H1 (cell line): ENCODE measurements around the gene DHFR2. TPM values are rescaled to one million over a fixed set of nuclear protein-coding genes. Genes with fewer than 3 reads are reported as not detected.

Experiments
- CTCF ChIA-PET: fragments of 300-600 bp; sonication (Branson Sonifier 250); formaldehyde crosslinking; loops from one replicate; lab custom pipeline; 2021; ENCODE audit not compliant: partially characterized antibody; lab: Charles Lee
- POLR2A ChIA-PET: fragments of 300-600 bp; sonication (Branson Sonifier 250); formaldehyde crosslinking; loops from one replicate; lab custom pipeline; 2021; ENCODE audit warnings: inconsistent platforms; ENCODE audit not compliant: partially characterized antibody; lab: Charles Lee
- DNase-seq, 2 experiments: peaks; one replicate each; pipeline versions ENCODE4 v3.0.0 to v3.0.0-alpha.2; 2010 to 2022; ENCODE audit warnings: low spot score in 2 of 2, low read depth in 1 of 2, mixed read lengths in 1 of 2
- FAIRE-seq: peaks from 2 replicates; lab custom pipeline; 2011; peaks lifted over from hg19 to GRCh38; lab: Jason Lieb, UNC
- H2AFZ ChIP-seq: 2 replicates; pipeline ENCODE4 v1.8.1; 2012; ENCODE audit warnings: low read length, inconsistent platforms
- H2AK5ac ChIP-seq: 2 replicates; pipeline ENCODE4 v1.6.1; 2013; ENCODE audit warnings: low read depth, low read length
- H2BK120ac ChIP-seq: replicated peaks from 2 replicates; pipeline ENCODE3; 2013; ENCODE audit warnings: low read depth, low read length, inconsistent platforms
- H2BK12ac ChIP-seq: 2 replicates; pipeline ENCODE4 v1.6.1; 2013; ENCODE audit warnings: low read depth, low read length
- H2BK15ac ChIP-seq: 2 replicates; pipeline ENCODE4 v1.6.1; 2013; ENCODE audit warnings: low read length
- H2BK20ac ChIP-seq: 2 replicates; pipeline ENCODE4 v1.6.1; 2013; ENCODE audit warnings: low read length
- H2BK5ac ChIP-seq: 2 replicates; pipeline ENCODE4 v1.6.1; 2013; ENCODE audit warnings: low read depth, low read length
- H3K14ac ChIP-seq: 2 replicates; pipeline ENCODE4 v1.6.1; 2013; ENCODE audit warnings: inconsistent platforms; ENCODE audit not compliant: insufficient read length
- H3K18ac ChIP-seq: 2 replicates; pipeline ENCODE4 v1.6.1; 2013; ENCODE audit warnings: low read length; ENCODE audit errors: extremely low read depth
- H3K23ac ChIP-seq: 2 replicates; pipeline ENCODE4 v1.6.1; 2013; ENCODE audit warnings: inconsistent platforms; ENCODE audit not compliant: insufficient read length
- H3K23me2 ChIP-seq: 2 replicates; pipeline ENCODE4 v1.6.1; 2013; ENCODE audit warnings: low read depth, low read length
- H3K27ac ChIP-seq: 2 replicates; pipeline ENCODE4 v1.6.1; 2011; ENCODE audit warnings: low read depth, low read length, inconsistent platforms
- H3K27me3 ChIP-seq, 4 experiments: replicated peaks in 1 of 4; 1 replicate in 1 of 4; 2 replicates in 3 of 4; pipeline versions ENCODE4 v1.6.1 to v1.8.1; 2011 to 2013; ENCODE audit warnings: low read length in 3 of 4, mild to moderate bottlenecking in 3 of 4, inconsistent platforms in 2 of 4, mixed read lengths in 2 of 4, moderate library complexity in 1 of 4; ENCODE audit not compliant: control insufficient read depth in 3 of 4, insufficient read depth in 3 of 4; ENCODE audit errors: extremely low read depth in 1 of 4
- H3K36me3 ChIP-seq, 4 experiments: 2 replicates each; pipeline versions ENCODE4 v1.6.1 to v1.8.1; 2011 to 2013; ENCODE audit warnings: mild to moderate bottlenecking in 4 of 4, low read length in 3 of 4, moderate library complexity in 2 of 4, control low read depth in 1 of 4, inconsistent platforms in 1 of 4; ENCODE audit not compliant: insufficient read depth in 4 of 4, control insufficient read depth in 2 of 4
- H3K4ac ChIP-seq: replicated peaks from 2 replicates; pipeline ENCODE3; 2013; ENCODE audit warnings: low read length, low read depth, mixed read lengths, inconsistent platforms; ENCODE audit not compliant: insufficient read length
- H3K4me1 ChIP-seq, 4 experiments: replicated peaks in 1 of 4; 1 replicate in 1 of 4; 2 replicates in 3 of 4; pipeline versions ENCODE4 v1.6.1 to v1.8.1; 2011 to 2013; ENCODE audit warnings: low read length in 3 of 4, inconsistent platforms in 2 of 4, mixed read lengths in 1 of 4; ENCODE audit not compliant: insufficient read depth in 4 of 4, control insufficient read depth in 3 of 4
- H3K4me2 ChIP-seq, 2 experiments: 2 replicates each; pipeline versions ENCODE4 v1.6.1 to v1.8.1; 2011 to 2013; ENCODE audit warnings: low read depth in 2 of 2, low read length in 2 of 2, control low read depth in 1 of 2, inconsistent platforms in 1 of 2, mild to moderate bottlenecking in 1 of 2; ENCODE audit not compliant: insufficient read depth in 1 of 2
- H3K4me3 ChIP-seq, 4 experiments: fragments of 200-600, 300-600 bp in 1 of 4; sonication (generic), shearing (Covaris generic), sonication (Bioruptor Twin) in 1 of 4; 2 replicates each; pipeline versions ENCODE4 v1.5.1 to v1.8.1; 2011 to 2016; ENCODE audit warnings: low read length in 4 of 4, low read depth in 3 of 4, control low read depth in 2 of 4, inconsistent platforms in 2 of 4, mild to moderate bottlenecking in 2 of 4, mixed read lengths in 1 of 4, moderate library complexity in 1 of 4; ENCODE audit not compliant: insufficient read depth in 2 of 4; ENCODE audit errors: extremely low read depth in 1 of 4
- H3K56ac ChIP-seq: replicated peaks from 2 replicates; pipeline ENCODE3; 2013; ENCODE audit warnings: low read depth, mild to moderate bottlenecking, mixed read lengths, low read length, inconsistent platforms; ENCODE audit not compliant: insufficient read length
- H3K79me1 ChIP-seq: 2 replicates; pipeline ENCODE4 v1.6.1; 2013; ENCODE audit warnings: low read depth, low read length, control low read depth
- H3K79me2 ChIP-seq, 2 experiments: 2 replicates each; pipeline versions ENCODE4 v1.6.1 to v1.8.1; 2012 to 2013; ENCODE audit warnings: low read length in 2 of 2, mild to moderate bottlenecking in 2 of 2, inconsistent platforms in 1 of 2; ENCODE audit not compliant: insufficient read depth in 2 of 2, control insufficient read depth in 1 of 2
- H3K9ac ChIP-seq, 4 experiments: replicated peaks in 1 of 4; 1 replicate in 1 of 4; 2 replicates in 3 of 4; pipeline versions ENCODE4 v1.6.1 to v1.8.1; 2011 to 2013; ENCODE audit warnings: low read depth in 3 of 4, low read length in 3 of 4, control low read depth in 2 of 4, mild to moderate bottlenecking in 2 of 4, moderate library complexity in 2 of 4, inconsistent platforms in 1 of 4; ENCODE audit errors: extremely low read depth in 1 of 4
- H3K9me3 ChIP-seq, 2 experiments: 2 replicates each; pipeline versions ENCODE4 v1.6.1 to v1.8.1; 2012 to 2013; ENCODE audit warnings: mild to moderate bottlenecking in 2 of 2, moderate library complexity in 2 of 2, control low read depth in 1 of 2, inconsistent platforms in 1 of 2, low read depth in 1 of 2, low read length in 1 of 2, mixed read lengths in 1 of 2; ENCODE audit not compliant: insufficient read depth in 2 of 2
- H4K20me1 ChIP-seq, 2 experiments: replicated peaks in 1 of 2; 2 replicates each; pipeline versions ENCODE3 to v1.8.1; 2011 to 2013; ENCODE audit warnings: inconsistent platforms in 2 of 2, low read length in 2 of 2, mild to moderate bottlenecking in 1 of 2; ENCODE audit not compliant: insufficient read depth in 2 of 2, control insufficient read depth in 1 of 2
- H4K5ac ChIP-seq: 2 replicates; pipeline ENCODE4 v1.6.1; 2013; ENCODE audit warnings: low read length, low read depth, mixed read lengths, inconsistent platforms; ENCODE audit not compliant: insufficient read length
- H4K8ac ChIP-seq: 2 replicates; pipeline ENCODE4 v1.8.0; 2013; ENCODE audit warnings: mild to moderate bottlenecking, moderate library complexity, low read length, inconsistent platforms; ENCODE audit not compliant: insufficient read depth; ENCODE audit errors: extremely low read depth
- H4K91ac ChIP-seq: replicated peaks from 2 replicates; pipeline ENCODE3; 2013; ENCODE audit warnings: low read length, mixed read lengths, inconsistent platforms; ENCODE audit not compliant: insufficient read length
- CTBP2 ChIP-seq: IDR thresholded peaks from 2 replicates; pipeline ENCODE4 v1.7.0; 2011; ENCODE audit warnings: borderline replicate concordance, mild to moderate bottlenecking, moderate library complexity, mixed read lengths, low read length; ENCODE audit not compliant: insufficient read depth, insufficient read length
- NANOG ChIP-seq: IDR thresholded peaks from 2 replicates; pipeline ENCODE4 v1.6.1; 2011; ENCODE audit warnings: low read length, low read depth, mild to moderate bottlenecking, inconsistent platforms; ENCODE audit not compliant: insufficient read depth, poor library complexity, severe bottlenecking
- SIRT6 ChIP-seq: IDR thresholded peaks from one replicate; pipeline ENCODE4 v1.7.1; 2012; ENCODE audit warnings: low read length, inconsistent platforms
- SUZ12 ChIP-seq: fragments of 200-600 bp; sonication (generic); IDR thresholded peaks from 2 replicates; pipeline ENCODE4 v1.6.1; 2012; ENCODE audit warnings: mild to moderate bottlenecking, inconsistent platforms, low read length, moderate library complexity, mixed read lengths
- TBP ChIP-seq: IDR thresholded peaks from 2 replicates; pipeline ENCODE4 v1.6.1; 2011; ENCODE audit warnings: low read depth, low read length, improper control_type of control experiment
- WGBS, 2 experiments: shearing (Covaris generic) in 1 of 2; methylation state at CpG; one replicate each; pipeline versions ENCODE4 v1.1.6 to v1.1.7; 2013 to 2015; ENCODE audit warnings: low lambda C conversion rate in 2 of 2, mixed read lengths in 2 of 2, inconsistent platforms in 1 of 2, low coverage in 1 of 2, missing lambda C conversion rate in 1 of 2; ENCODE audit not compliant: insufficient replicate concordance in 2 of 2, insufficient coverage in 1 of 2, insufficient read length in 1 of 2; ENCODE audit errors: extremely low coverage in 1 of 2, missing lambda C conversion rate in 1 of 2; 5-methylcytosine and 5-hydroxymethylcytosine counted together
- polyA plus RNA-seq, 7 experiments: library from polyadenylated mRNA; depleted of rRNA in 3 of 7; stranded (reverse) in 5 of 7; unstranded in 2 of 7; fragments of >200 nt in 5 of 7; fragments of 200-250 nt in 2 of 7; gene quantifications; 1 replicate in 5 of 7; 2 replicates in 1 of 7; 4 replicates in 1 of 7; pipeline versions ENCODE4 v1.2.1 to v1.2.3, GENCODE V29; 2011 to 2013; ENCODE audit warnings: missing spikeins in 2 of 7, mixed read lengths in 2 of 7
- total RNA-seq: library from RNA; stranded (reverse); fragmentation: NEBNext Ultra II Directional; extraction: Animal tissue kit (Norgen Biotek cat#: 25700); gene quantifications from 2 replicates; pipeline ENCODE4 v1.2.1, GENCODE V29; 2021
- TF ChIP-seq, protein P1 (sequence below): IDR thresholded peaks from 2 replicates; pipeline ENCODE4 v1.6.1; 2012; ENCODE audit warnings: inconsistent platforms
- TF ChIP-seq, protein P2 (sequence below): IDR thresholded peaks from 2 replicates; pipeline ENCODE4 v1.6.1; 2011; ENCODE audit warnings: low read length, improper control_type of control experiment

Gene DHFR2
- total and polyA plus RNA-seq, 2 of the 8 experiments (the other 6 are each of a cell fraction or from before 2014, with no cell fraction given): 0.59 to 2.6 TPM

DNA sequence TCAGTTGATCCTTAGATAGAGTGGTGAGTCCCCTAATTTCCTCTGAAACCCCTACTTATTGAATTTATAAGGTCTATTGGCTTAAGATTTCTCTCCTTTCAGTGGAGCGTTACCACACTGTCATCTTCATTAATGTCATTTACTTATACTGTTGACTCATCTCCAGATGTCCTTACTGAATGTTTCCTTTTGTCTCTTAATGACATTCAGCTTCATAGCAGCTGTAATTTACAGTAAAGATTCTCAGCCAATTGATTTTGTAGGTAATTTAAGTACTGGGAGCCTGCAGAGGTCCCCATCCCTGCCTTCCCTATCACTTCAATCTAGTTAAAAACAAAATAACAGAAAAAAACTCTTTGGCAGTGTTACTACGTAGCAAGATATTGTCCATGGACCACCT, 53.1 kb downstream of the DHFR2 start:
- no peak overlapping the region for H2BK15ac ChIP-seq
- no peak overlapping the region for H3K4ac ChIP-seq
- no peak overlapping the region for H3K23ac ChIP-seq
- H3K27me3 ChIP-seq: no peaks in the 10 kb centered on the region
- no peak overlapping the region for H4K91ac ChIP-seq
- no peaks in the 10 kb centered on the region for H3K79me2 ChIP-seq
- H3K18ac ChIP-seq: no peak overlapping the region
- no peak overlapping the region for H2BK20ac ChIP-seq
- TF ChIP-seq SUZ12 (no peak), NANOG (no peak), TBP (no peak), SIRT6 (no peak), CTBP2 (no peak)
- TF ChIP-seq, protein P1, sequence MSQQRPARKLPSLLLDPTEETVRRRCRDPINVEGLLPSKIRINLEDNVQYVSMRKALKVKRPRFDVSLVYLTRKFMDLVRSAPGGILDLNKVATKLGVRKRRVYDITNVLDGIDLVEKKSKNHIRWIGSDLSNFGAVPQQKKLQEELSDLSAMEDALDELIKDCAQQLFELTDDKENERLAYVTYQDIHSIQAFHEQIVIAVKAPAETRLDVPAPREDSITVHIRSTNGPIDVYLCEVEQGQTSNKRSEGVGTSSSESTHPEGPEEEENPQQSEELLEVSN: no peak
- TF ChIP-seq, protein P2, sequence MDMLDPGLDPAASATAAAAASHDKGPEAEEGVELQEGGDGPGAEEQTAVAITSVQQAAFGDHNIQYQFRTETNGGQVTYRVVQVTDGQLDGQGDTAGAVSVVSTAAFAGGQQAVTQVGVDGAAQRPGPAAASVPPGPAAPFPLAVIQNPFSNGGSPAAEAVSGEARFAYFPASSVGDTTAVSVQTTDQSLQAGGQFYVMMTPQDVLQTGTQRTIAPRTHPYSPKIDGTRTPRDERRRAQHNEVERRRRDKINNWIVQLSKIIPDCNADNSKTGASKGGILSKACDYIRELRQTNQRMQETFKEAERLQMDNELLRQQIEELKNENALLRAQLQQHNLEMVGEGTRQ: no peak
- TF ChIP-seq, all 59 proteins: peak for 0
- H3K79me1 ChIP-seq: no peaks in the 10 kb centered on the region
- CTCF ChIA-PET: no interaction called here
- no peaks in the 10 kb centered on the region for H3K36me3 ChIP-seq
- no peaks in the 10 kb centered on the region for H3K9me3 ChIP-seq
- no peak overlapping the region for H2AFZ ChIP-seq
- no peak overlapping the region for H2BK12ac ChIP-seq
- H2BK5ac ChIP-seq: no peak overlapping the region
- no peak overlapping the region for H3K9ac ChIP-seq
- WGBS, 2 experiments: 96% methylated on average over 2 of the region's 2 CpGs; no CpG with 5 or more reads in 1 of the 2 experiments
- H3K23me2 ChIP-seq: no peaks in the 10 kb centered on the region
- H2BK120ac ChIP-seq: no peak overlapping the region
- POLR2A ChIA-PET: no interaction called here
- no peak overlapping the region for H2AK5ac ChIP-seq
- no peaks in the 10 kb centered on the region for H3K4me1 ChIP-seq
- no peak for DNase-seq
- H4K5ac ChIP-seq: no peak overlapping the region
- no peak overlapping the region for H3K4me3 ChIP-seq
- H3K27ac ChIP-seq: no peak overlapping the region
- no peak for FAIRE-seq
- H3K56ac ChIP-seq: no peak overlapping the region
- no peak overlapping the region for H4K8ac ChIP-seq
- no peak overlapping the region for H3K14ac ChIP-seq
- no peak overlapping the region for H3K4me2 ChIP-seq
- H4K20me1 ChIP-seq: peaks cover 0 to 1% of the 10 kb centered on the region in 2 experiments
